WTC11 (cell line): ENCODE data around the gene SEMA5B. TPM values are rescaled to one million over a fixed set of nuclear protein-coding genes. Genes with fewer than 3 reads are reported as not detected.

Experiments
- ATAC-seq: fragments of 200-7000 bp; cut with Tn5 transposase; 2 replicates; pipeline ENCODE4 v1.10.0; 2021; ENCODE audit warnings: mild to moderate bottlenecking, moderate library complexity
- CTCF ChIA-PET: fragments of 300-600 bp; sonication (Branson Sonifier 250); formaldehyde crosslinking; loops from one replicate; lab custom pipeline; 2021; ENCODE audit warnings: antibody characterized with exemption; lab: Charles Lee
- POLR2A ChIA-PET: fragments of 350-600 bp; sonication (Branson Sonifier 250); formaldehyde crosslinking; loops from one replicate; lab custom pipeline; 2021; ENCODE audit warnings: antibody characterized with exemption; lab: Charles Lee
- DNase-seq: peaks from one replicate; pipeline ENCODE4 v3.0.0; 2021; ENCODE audit warnings: low spot score
- H3K27ac Mint-ChIP-seq: 2 replicates; pipeline ENCODE4 v1.8.0; 2021; ENCODE audit warnings: mixed read lengths
- H3K27me3 Mint-ChIP-seq: 2 replicates; pipeline ENCODE4 v1.8.0; 2021; ENCODE audit warnings: low read depth, mild to moderate bottlenecking, moderate library complexity, mixed read lengths
- H3K36me3 Mint-ChIP-seq: 2 replicates; pipeline ENCODE4 v1.8.0; 2021; ENCODE audit warnings: mixed read lengths
- H3K4me1 Mint-ChIP-seq: 2 replicates; pipeline ENCODE4 v1.8.0; 2022; ENCODE audit warnings: mixed read lengths
- H3K4me3 Mint-ChIP-seq: 2 replicates; pipeline ENCODE4 v1.8.0; 2021; ENCODE audit warnings: mild to moderate bottlenecking, moderate library complexity, mixed read lengths
- H3K9me3 Mint-ChIP-seq: 2 replicates; pipeline ENCODE4 v1.8.0; 2021; ENCODE audit warnings: mixed read lengths
- ELF4 ChIP-seq: sonication (generic); formaldehyde crosslinking; IDR thresholded peaks from 2 replicates; pipeline ENCODE4 v1.8.1; 2022; ENCODE audit warnings: low read depth, mild to moderate bottlenecking, moderate library complexity, missing genetic modification reagents
- ETV6 ChIP-seq: sonication (generic); formaldehyde crosslinking; IDR thresholded peaks from 2 replicates; pipeline ENCODE4 v1.8.1; 2022; ENCODE audit warnings: mild to moderate bottlenecking, missing genetic modification reagents
- GRHL2 ChIP-seq: fragments of 250-450 bp; sonication (Bioruptor Pico); IDR thresholded peaks from 2 replicates; pipeline ENCODE4 v1.8.0; 2022; ENCODE audit warnings: mild to moderate bottlenecking, moderate library complexity; ENCODE audit not compliant: insufficient replicate concordance, severe bottlenecking
- GTF2I ChIP-seq: fragments of 250-450 bp; sonication (Bioruptor Pico); conservative IDR thresholded peaks from 2 replicates; pipeline ENCODE4 v1.4.0; 2021; ENCODE audit warnings: mild to moderate bottlenecking
- MXD4 ChIP-seq: fragments of 250-450 bp; sonication (Bioruptor Pico); IDR thresholded peaks from 2 replicates; pipeline ENCODE4 v1.8.0; 2021; ENCODE audit warnings: mild to moderate bottlenecking, moderate library complexity, borderline replicate concordance
- NFE2L1 ChIP-seq: sonication (generic); formaldehyde crosslinking; IDR thresholded peaks from 2 replicates; pipeline ENCODE4 v1.8.1; 2023; ENCODE audit warnings: missing genetic modification reagents
- NR1H2 ChIP-seq: sonication (generic); formaldehyde crosslinking; IDR thresholded peaks from 2 replicates; pipeline ENCODE4 v1.9.0; 2021; ENCODE audit warnings: mild to moderate bottlenecking, moderate library complexity, missing genetic modification reagents
- NR3C1 ChIP-seq: sonication (generic); formaldehyde crosslinking; conservative IDR thresholded peaks from 2 replicates; pipeline ENCODE4 v1.8.1; 2023; ENCODE audit warnings: low read depth, mild to moderate bottlenecking, missing genetic modification reagents
- PRRX2 ChIP-seq: fragments of 250-450 bp; sonication (Bioruptor Pico); IDR thresholded peaks from 2 replicates; pipeline ENCODE4 v1.8.0; 2021; ENCODE audit warnings: mild to moderate bottlenecking
- SMAD3 ChIP-seq: sonication (generic); formaldehyde crosslinking; IDR thresholded peaks from 2 replicates; pipeline ENCODE4 v1.8.0; 2022; ENCODE audit warnings: missing genetic modification reagents, mild to moderate bottlenecking, borderline replicate concordance
- ZNF396 ChIP-seq: fragments of 250-450 bp; sonication (Bioruptor Pico); IDR thresholded peaks from 2 replicates; pipeline ENCODE4 v1.8.0; 2021; ENCODE audit warnings: mild to moderate bottlenecking, moderate library complexity, borderline replicate concordance
- ZNF671 ChIP-seq: fragments of 250-450 bp; sonication (Bioruptor Pico); IDR thresholded peaks from 2 replicates; pipeline ENCODE4 v1.8.0; 2021; ENCODE audit warnings: mild to moderate bottlenecking
- total RNA-seq: library from RNA; stranded (reverse); gene quantifications from 3 replicates; pipeline ENCODE4 v1.2.3, GENCODE V29; 2021
- TF ChIP-seq, protein P1 (sequence below): sonication (generic); formaldehyde crosslinking; conservative IDR thresholded peaks from 2 replicates; pipeline ENCODE4 v1.8.1; 2022; ENCODE audit warnings: mild to moderate bottlenecking, missing genetic modification reagents
- TF ChIP-seq, protein P2 (sequence below): sonication (generic); formaldehyde crosslinking; IDR thresholded peaks from 2 replicates; pipeline ENCODE4 v1.8.1; 2022; ENCODE audit warnings: missing genetic modification reagents, borderline replicate concordance
- TF ChIP-seq, protein P3 (sequence below): sonication (generic); formaldehyde crosslinking; IDR thresholded peaks from 2 replicates; pipeline ENCODE4 v1.8.0; 2022; ENCODE audit warnings: mild to moderate bottlenecking, missing genetic modification reagents
- TF ChIP-seq, protein P4 (sequence below): sonication (generic); formaldehyde crosslinking; IDR thresholded peaks from 2 replicates; pipeline ENCODE4 v1.8.1; 2023; ENCODE audit warnings: mild to moderate bottlenecking, missing genetic modification reagents
- TF ChIP-seq, protein P5 (sequence below): sonication (generic); formaldehyde crosslinking; IDR thresholded peaks from 2 replicates; pipeline ENCODE4 v1.8.1; 2023; ENCODE audit warnings: mild to moderate bottlenecking, missing genetic modification reagents, moderate library complexity
- TF ChIP-seq, protein P6 (sequence below): fragments of 250-450 bp; sonication (Bioruptor Pico); IDR thresholded peaks from 2 replicates; pipeline ENCODE4 v2.1.2; 2022; ENCODE audit warnings: mild to moderate bottlenecking, moderate library complexity
- TF ChIP-seq, protein P7 (sequence below): fragments of 250-450 bp; sonication (Bioruptor Pico); IDR thresholded peaks from 2 replicates; pipeline ENCODE4 v1.9.0; 2021; ENCODE audit warnings: moderate library complexity, mild to moderate bottlenecking, inconsistent platforms, borderline replicate concordance
- TF ChIP-seq, protein P8 (sequence below): fragments of 250-450 bp; sonication (Bioruptor Pico); IDR thresholded peaks from 2 replicates; pipeline ENCODE4 v1.9.0; 2021; ENCODE audit warnings: mild to moderate bottlenecking, borderline replicate concordance

The SEMA5B gene
- total RNA-seq, 1 experiment from 2014 or later, result 20.7 TPM

DNA sequence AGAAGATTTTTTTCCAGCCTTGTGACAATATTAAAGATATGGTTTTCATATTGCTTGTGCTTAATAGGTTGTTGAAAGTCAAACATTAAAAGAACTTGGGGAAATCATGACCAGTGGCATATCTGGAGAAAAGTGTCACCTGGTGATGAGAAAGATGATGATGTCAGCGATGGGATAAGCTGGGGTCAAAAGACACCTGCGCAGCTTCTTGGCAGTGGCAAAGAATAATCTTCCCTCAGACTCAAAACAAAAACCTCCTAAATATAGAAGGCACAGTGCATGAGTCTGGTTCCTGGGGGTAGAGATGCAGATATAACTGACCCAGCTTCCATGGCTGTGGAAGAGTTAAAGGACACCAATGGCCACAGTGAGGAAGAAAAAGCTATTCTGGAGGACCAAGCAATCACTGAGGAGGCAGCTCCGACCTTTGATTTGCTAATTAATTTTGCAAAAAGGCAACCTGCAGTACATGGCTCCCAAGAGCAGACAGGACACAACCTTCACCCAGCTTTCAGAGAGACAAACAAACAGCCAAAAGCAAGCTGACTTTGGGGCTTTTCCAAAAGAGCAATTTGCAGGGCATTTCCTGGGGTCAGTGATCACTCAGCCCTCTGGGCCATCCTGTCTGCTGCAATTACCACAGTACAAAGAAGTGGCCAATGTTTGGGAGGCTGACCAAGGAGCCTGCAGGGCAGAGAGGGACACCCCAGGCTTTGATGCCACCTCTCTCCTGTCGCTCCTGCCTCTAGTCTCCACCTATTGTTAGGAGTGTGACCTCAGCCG lies 17.6 kb upstream of the SEMA5B start:
- Mint-ChIP-seq H3K27me3 (no peaks in the 10 kb centered on the region; the same call in 1 of the 2 replicates), H3K36me3 (no peaks in the 10 kb centered on the region), H3K4me1 (peaks cover 15% of the 10 kb centered on the region), H3K4me3 (no peak overlapping the region), H3K27ac (no peak overlapping the region), H3K9me3 (no peaks in the 10 kb centered on the region)
- POLR2A ChIA-PET, result no interaction called here
- CTCF ChIA-PET, result interaction anchor here (0.9 to 2.3 kb wide), 9 partner anchors 12 to 114 kb away, joined by 3 to 15 read pairs (median 5); partner anchors contain the start of gene SEMA5B
- TF ChIP-seq, protein P1, sequence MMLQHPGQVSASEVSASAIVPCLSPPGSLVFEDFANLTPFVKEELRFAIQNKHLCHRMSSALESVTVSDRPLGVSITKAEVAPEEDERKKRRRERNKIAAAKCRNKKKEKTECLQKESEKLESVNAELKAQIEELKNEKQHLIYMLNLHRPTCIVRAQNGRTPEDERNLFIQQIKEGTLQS (CRISPR knock-in tag), result no peak
- TF ChIP-seq, protein P2, sequence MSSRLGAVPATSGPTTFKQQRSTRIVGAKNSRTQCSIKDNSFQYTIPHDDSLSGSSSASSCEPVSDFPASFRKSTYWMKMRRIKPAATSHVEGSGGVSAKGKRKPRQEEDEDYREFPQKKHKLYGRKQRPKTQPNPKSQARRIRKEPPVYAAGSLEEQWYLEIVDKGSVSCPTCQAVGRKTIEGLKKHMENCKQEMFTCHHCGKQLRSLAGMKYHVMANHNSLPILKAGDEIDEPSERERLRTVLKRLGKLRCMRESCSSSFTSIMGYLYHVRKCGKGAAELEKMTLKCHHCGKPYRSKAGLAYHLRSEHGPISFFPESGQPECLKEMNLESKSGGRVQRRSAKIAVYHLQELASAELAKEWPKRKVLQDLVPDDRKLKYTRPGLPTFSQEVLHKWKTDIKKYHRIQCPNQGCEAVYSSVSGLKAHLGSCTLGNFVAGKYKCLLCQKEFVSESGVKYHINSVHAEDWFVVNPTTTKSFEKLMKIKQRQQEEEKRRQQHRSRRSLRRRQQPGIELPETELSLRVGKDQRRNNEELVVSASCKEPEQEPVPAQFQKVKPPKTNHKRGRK (CRISPR knock-in tag), result no peak
- TF ChIP-seq, protein P3, sequence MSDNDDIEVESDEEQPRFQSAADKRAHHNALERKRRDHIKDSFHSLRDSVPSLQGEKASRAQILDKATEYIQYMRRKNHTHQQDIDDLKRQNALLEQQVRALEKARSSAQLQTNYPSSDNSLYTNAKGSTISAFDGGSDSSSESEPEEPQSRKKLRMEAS (CRISPR knock-in tag), result no peak
- no peak for TF ChIP-seq PRRX2 (CRISPR knock-in tag)
- no peak for TF ChIP-seq GRHL2 (CRISPR knock-in tag)
- no peak for TF ChIP-seq SMAD3 (CRISPR knock-in tag)
- TF ChIP-seq NR1H2, result no peak
- TF ChIP-seq ZNF671, result no peak
- TF ChIP-seq, protein P4, sequence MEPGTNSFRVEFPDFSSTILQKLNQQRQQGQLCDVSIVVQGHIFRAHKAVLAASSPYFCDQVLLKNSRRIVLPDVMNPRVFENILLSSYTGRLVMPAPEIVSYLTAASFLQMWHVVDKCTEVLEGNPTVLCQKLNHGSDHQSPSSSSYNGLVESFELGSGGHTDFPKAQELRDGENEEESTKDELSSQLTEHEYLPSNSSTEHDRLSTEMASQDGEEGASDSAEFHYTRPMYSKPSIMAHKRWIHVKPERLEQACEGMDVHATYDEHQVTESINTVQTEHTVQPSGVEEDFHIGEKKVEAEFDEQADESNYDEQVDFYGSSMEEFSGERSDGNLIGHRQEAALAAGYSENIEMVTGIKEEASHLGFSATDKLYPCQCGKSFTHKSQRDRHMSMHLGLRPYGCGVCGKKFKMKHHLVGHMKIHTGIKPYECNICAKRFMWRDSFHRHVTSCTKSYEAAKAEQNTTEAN (CRISPR knock-in tag), result no peak
- TF ChIP-seq, protein P5, sequence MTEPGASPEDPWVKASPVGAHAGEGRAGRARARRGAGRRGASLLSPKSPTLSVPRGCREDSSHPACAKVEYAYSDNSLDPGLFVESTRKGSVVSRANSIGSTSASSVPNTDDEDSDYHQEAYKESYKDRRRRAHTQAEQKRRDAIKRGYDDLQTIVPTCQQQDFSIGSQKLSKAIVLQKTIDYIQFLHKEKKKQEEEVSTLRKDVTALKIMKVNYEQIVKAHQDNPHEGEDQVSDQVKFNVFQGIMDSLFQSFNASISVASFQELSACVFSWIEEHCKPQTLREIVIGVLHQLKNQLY (CRISPR knock-in tag), result no peak
- TF ChIP-seq ZNF396 (CRISPR knock-in tag), result no peak
- TF ChIP-seq MXD4 (CRISPR knock-in tag), result no peak
- no peak for TF ChIP-seq ELF4 (CRISPR knock-in tag)
- no peak for TF ChIP-seq ETV6 (CRISPR knock-in tag)
- TF ChIP-seq, protein P6, sequence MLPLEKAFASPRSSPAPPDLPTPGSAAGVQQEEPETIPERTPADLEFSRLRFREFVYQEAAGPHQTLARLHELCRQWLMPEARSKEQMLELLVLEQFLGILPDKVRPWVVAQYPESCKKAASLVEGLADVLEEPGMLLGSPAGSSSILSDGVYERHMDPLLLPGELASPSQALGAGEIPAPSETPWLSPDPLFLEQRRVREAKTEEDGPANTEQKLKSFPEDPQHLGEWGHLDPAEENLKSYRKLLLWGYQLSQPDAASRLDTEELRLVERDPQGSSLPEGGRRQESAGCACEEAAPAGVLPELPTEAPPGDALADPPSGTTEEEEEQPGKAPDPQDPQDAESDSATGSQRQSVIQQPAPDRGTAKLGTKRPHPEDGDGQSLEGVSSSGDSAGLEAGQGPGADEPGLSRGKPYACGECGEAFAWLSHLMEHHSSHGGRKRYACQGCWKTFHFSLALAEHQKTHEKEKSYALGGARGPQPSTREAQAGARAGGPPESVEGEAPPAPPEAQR, result no peak
- TF ChIP-seq GTF2I (CRISPR knock-in tag), result no peak
- TF ChIP-seq, protein P7, sequence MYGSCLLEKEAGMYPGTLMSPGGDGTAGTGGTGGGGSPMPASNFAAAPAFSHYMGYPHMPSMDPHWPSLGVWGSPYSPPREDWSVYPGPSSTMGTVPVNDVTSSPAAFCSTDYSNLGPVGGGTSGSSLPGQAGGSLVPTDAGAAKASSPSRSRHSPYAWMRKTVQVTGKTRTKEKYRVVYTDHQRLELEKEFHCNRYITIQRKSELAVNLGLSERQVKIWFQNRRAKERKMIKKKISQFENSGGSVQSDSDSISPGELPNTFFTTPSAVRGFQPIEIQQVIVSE, result no peak
- TF ChIP-seq NFE2L1 (CRISPR knock-in tag), result no peak
- TF ChIP-seq NR3C1 (CRISPR knock-in tag), result no peak
- TF ChIP-seq, protein P8, sequence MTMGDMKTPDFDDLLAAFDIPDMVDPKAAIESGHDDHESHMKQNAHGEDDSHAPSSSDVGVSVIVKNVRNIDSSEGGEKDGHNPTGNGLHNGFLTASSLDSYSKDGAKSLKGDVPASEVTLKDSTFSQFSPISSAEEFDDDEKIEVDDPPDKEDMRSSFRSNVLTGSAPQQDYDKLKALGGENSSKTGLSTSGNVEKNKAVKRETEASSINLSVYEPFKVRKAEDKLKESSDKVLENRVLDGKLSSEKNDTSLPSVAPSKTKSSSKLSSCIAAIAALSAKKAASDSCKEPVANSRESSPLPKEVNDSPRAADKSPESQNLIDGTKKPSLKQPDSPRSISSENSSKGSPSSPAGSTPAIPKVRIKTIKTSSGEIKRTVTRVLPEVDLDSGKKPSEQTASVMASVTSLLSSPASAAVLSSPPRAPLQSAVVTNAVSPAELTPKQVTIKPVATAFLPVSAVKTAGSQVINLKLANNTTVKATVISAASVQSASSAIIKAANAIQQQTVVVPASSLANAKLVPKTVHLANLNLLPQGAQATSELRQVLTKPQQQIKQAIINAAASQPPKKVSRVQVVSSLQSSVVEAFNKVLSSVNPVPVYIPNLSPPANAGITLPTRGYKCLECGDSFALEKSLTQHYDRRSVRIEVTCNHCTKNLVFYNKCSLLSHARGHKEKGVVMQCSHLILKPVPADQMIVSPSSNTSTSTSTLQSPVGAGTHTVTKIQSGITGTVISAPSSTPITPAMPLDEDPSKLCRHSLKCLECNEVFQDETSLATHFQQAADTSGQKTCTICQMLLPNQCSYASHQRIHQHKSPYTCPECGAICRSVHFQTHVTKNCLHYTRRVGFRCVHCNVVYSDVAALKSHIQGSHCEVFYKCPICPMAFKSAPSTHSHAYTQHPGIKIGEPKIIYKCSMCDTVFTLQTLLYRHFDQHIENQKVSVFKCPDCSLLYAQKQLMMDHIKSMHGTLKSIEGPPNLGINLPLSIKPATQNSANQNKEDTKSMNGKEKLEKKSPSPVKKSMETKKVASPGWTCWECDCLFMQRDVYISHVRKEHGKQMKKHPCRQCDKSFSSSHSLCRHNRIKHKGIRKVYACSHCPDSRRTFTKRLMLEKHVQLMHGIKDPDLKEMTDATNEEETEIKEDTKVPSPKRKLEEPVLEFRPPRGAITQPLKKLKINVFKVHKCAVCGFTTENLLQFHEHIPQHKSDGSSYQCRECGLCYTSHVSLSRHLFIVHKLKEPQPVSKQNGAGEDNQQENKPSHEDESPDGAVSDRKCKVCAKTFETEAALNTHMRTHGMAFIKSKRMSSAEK (CRISPR knock-in tag), result no peak
- no peak for DNase-seq
- no peak for ATAC-seq
